Measurements from ENCODE around the gene GSTT4.
"Not testable (repeated sequence)": the region's sequence is repeated elsewhere in the genome, so short reads cannot be mapped to it uniquely, and the experiment has no call there.

GSTT4 gene

GRCh38 chr22:24023204-24023789, 18.0 kb upstream of the GSTT4 start:
- DNase-seq = no peak

- DNase-seq = no peak
Observed at GRCh38 chr22:24021304-24021703, 16.1 kb upstream of the GSTT4 start.

GRCh38 chr22:24016156-24016555, 10.9 kb upstream of the GSTT4 start:
- DNase-seq = no peak

- DNase-seq = no peak
Observed at GRCh38 chr22:24011735-24012068, 6.4 kb upstream of the GSTT4 start.

DNA sequence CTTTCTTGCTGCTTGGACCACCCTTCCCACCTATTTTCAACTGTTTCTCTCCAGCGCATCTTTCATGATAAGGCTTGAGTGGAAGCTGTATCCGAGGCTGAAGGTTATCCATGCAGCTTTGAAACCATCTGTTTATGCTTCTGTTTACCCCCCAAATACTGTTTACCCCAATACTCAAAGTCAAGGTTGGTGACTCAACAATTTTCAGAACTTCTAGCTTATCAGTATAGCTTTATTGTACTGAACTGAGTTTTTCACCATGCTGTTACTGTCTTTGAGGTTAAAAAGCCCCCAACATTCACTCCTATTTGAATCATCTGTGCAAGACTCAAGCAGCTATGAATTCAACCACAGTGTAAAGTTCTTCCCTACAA, 4.8 kb upstream of the GSTT4 start:
- DNase-seq = no peak

- DNase-seq = no peak
Observed at GRCh38 chr22:24009227-24010017, 4.2 kb upstream of the GSTT4 start.

DNA sequence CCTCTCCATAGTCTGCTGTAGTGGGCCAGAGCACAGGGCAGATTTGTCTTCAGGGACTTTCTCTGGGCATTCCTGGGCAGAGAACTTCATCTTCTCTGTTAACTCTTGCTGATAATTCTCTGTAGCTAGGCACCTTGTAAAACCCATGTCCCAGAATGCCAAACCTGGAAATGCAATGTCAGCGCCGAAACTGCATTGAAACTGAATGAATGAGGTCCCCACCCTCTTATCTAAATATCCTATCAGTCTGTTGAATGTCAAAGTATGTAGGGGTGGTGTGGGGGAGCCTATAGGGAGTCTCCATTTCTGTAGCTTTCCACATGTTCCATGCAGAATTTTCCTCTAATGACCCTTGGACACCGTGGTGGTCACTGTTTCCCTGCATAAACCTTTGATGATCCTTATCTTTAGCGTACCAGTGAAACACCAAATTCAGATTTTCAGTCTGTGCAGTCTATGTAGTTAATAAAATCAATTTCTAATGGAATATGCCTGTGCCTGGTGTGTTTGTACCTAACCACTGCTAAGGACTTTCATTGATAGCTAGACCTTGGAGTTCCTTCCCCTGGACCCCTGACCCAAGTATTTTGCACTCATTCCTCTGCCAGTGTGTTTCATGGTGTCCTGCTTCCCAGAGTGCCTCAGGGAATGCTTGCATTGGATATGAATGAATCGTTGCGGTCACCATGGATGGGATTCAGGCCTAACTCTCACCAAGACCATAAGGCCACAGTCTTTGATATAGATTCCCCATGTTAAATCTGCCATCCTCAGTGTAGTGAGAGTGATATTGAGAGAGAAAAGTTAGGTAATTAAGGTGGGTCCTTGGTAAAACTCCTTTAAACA, 3.4 kb upstream of the GSTT4 start:
- no peak for DNase-seq

DNA sequence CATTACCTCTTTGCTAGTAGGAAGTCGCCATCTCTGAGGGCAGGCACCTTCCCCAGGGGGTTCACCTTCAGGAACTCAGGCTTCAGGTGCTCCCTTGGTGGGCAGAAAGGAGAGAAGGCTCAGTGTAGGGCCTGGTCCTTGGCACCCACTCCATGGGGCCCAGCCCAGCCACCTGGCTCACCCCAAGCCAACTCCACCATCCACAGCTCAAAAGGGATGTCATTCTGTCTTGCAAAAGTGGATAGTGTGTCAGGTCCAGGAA, 2.7 kb upstream of the GSTT4 start:
- no peak for DNase-seq

GRCh38 chr22:24007253-24008021, 2.2 kb upstream of the GSTT4 start:
- DNase-seq = no peak

- DNase-seq = no peak
Observed at GRCh38 chr22:24006914-24007214, 1.6 kb upstream of the GSTT4 start.

DNA sequence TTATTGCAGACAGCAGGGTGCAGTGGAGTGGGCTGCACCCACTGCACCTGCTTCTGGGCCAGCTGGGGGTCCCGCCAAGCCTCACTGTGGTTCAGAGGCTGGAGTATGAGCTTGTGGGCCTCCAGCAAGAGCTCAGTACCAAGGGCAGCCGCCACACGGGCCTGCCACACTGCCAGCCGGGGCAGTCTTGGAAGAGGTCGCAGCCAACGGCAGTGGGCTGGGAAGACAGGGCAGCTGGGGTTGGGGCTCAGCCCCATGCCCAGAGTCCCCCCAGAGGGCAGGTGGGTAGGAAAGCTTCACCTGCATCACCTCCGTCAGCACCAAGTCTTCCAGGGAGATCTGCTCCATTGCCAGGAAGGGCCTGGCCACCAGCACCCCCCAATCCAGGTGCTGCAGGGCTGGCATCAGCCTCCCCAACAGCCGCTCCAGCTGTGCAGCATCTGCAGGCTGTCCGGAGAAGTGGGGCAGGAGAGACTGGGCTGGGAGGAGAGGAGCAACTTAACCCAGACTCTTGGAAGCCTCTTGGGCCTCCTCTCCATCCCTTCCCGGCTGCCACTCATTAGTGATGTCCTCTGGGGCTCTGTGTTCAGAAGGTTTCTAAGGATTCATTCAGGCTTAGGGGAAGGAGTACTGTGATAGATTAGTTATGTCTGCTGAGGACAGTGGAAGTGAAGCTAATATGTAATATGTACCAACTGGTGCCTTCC, 1.1 kb upstream of the GSTT4 start:
- DNase-seq = no peak

GRCh38 chr22:24003887-24004286, 1.4 kb downstream of the GSTT4 start:
- DNase-seq = no peak

- no peak for DNase-seq
Observed at GRCh38 chr22:24002851-24003250, 2.4 kb downstream of the GSTT4 start.

- DNase-seq = no peak
Observed at GRCh38 chr22:24002272-24002671, 3.0 kb downstream of the GSTT4 start.

DNA sequence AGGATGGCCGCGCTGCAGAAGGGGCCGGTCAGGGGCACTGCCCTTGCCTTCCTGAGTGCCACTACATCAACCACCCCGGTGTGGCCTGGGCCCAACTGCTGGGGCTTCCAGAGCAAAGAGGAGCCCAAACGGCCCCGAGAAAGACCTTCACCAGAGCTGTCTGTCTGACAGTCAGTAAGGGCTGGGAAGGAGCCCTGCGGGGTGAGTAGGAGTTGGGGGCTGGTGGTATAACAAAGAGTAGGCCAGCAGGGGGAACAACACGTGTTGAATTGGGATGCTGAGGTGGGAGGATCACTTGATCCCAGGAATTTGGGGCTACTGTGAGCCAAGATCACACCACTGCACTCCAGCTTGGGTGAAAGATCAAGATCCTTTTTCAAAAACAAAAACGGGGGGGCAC, 3.9 kb downstream of the GSTT4 start:
- no peak for DNase-seq

- not testable (repeated sequence) for DNase-seq
Observed at GRCh38 chr22:23999779-24000178, 5.5 kb downstream of the GSTT4 start.

GRCh38 chr22:23997092-23997491, 8.2 kb downstream of the GSTT4 start:
- DNase-seq = no peak

DNA sequence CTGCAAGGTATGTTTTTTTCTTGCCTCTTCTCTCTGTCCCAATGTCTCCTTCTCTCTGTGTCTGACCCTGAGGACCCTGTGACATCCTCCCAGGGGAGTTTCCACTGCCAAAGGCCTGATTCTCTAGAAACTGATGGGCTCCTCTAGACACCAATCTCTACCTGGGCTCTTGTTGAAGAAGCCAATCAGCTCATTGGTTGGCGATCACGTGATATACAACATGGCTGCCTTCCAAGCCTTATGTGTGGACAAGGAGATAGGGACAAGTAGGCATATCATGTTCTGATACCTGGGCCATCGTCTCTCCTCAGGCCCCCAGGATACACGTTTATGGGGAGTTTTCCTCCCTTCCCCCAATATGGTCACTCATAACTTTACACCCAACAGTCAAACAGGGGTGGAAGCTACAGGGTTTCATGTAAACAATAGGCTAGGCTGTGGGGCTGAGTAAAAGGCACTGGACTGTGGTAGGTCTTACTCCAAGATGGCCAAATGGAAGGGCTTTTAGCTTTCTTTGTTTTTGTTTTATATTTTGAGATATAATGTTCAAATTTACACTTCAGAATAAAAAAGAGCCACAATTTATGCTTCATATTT, 11.6 kb downstream of the GSTT4 start:
- DNase-seq = not testable (repeated sequence)

GRCh38 chr22:23993080-23993479, 12.2 kb downstream of the GSTT4 start:
- DNase-seq = not testable (repeated sequence)

DNA sequence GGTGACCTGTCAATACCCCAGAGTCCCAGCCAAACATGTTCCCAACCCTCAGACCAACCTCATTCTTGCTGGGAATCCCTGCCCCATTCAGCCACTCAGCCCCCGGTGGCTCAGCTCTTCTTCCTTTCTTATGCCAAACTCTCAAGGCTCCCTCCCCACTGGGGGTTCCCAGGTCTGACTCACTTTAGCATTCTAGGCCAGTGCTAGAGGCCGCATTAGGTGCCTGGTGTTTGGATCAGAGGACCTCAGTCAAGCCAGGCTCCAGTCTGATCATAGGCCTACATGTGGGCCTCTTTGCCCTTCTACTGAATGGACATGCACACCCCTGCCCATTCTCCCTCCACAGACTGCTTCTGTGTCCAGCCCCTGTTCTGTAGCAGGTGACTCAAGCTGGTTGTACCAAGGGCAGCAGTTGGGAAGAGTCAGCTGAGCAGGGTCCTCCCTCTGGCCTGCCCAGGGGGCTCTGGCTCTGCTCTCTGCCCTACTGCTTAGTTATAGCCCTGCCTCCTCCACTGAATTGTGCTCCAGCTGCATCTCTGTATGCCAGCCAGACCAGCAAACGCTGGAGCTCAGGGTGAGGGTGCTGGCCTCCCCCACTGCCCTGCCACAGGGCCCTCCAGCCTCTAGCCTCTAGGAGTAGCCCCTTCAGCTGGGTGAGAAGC, 15.5 kb downstream of the GSTT4 start:
- DNase-seq = not testable (repeated sequence)

- not testable (repeated sequence) for DNase-seq
Observed at GRCh38 chr22:23986538-23987178, 18.6 kb downstream of the GSTT4 start.

DNA sequence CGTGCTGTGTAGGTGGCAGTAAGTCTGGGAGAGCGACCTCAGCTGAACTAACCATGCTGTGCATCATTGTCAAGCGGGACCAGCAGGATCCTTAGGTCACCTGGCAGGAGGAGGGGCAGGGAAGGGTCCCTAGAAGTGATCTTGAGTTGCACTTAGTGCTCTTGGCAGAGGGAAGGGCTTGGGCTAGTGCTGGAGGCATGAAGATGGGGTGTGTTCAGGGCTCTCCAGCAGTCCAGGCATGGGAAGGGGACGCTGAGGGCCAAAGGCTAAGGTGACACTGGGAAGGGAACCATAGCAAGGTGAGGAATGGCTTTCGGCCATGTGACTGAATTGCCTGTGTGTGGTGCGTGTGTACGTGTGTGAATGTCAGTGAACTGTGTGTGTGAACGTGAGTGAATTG, 19.2 kb downstream of the GSTT4 start:
- DNase-seq = not testable (repeated sequence)
